ENCODE results near the gene ERC1. TPM values are rescaled to one million over a fixed set of nuclear protein-coding genes. Genes with fewer than 3 reads are reported as not detected.

Gene ERC1
- total RNA-seq, 1 experiment from 2014 or later: 55.1 TPM

GRCh38 chr12:1544996-1545700 lies 554.1 kb downstream of the ERC1 start:
- Mint-ChIP-seq H3K27me3 (ENCODE audit: insufficient read depth, unreplicated experiment) (no peaks in the 10 kb centered on the region), H3K36me3 (ENCODE audit: insufficient read depth, unreplicated experiment) (no peaks in the 10 kb centered on the region), H3K4me3 (ENCODE audit: unreplicated experiment) (no peak overlapping the region), H3K4me1 (ENCODE audit: insufficient read depth, unreplicated experiment) (peaks cover 11% of the 10 kb centered on the region), H3K27ac (ENCODE audit: low read depth, unreplicated experiment) (no peak overlapping the region), H3K9me3 (ENCODE audit: unreplicated experiment) (no peaks in the 10 kb centered on the region)
- ChIA-PET CTCF (interaction anchor here (0.6 to 2.6 kb wide), 11 partner anchors 24 to 914 kb away, joined by 3 to 24 read pairs (median 4); no protein-coding TSS in a partner anchor), POLR2A (interaction anchor here (1.8 kb wide), 1 partner anchor 427 kb away, joined by 5 read pairs; no protein-coding TSS in a partner anchor)
- peak; percentile 58 for DNase-seq (ENCODE audit: unreplicated experiment)
- peak; percentile 37 for TF ChIP-seq CTCF (IDR thresholded peaks at IDR 0.05; ENCODE audit: unreplicated experiment)
- no TSS peak for BruUV-seq (replicated peaks)
- intact Hi-C loops (cut with micrococcal nuclease): loop anchor here (1.0 kb wide), 1 partner anchor 427 kb away; no protein-coding TSS in a partner anchor

Other genes with a start within 250 kb of the ERC1 start
- 123 and 139 TPM in 2 replicates for gene WNK1, start 238.6 kb upstream of the ERC1 start, total RNA-seq (2022)
- gene RAD52, start 41.5 kb upstream of the ERC1 start, total RNA-seq (2022): 26.0 and 27.9 TPM in 2 replicates